HCT116 (cell line): ENCODE measurements around the gene OLFML2B. TPM values are rescaled to one million over a fixed set of nuclear protein-coding genes. Genes with fewer than 3 reads are reported as not detected.

Source experiments
- ATAC-seq: fragments of 200-7000 bp; cut with Tn5 transposase; 2 replicates; pipeline ENCODE4 v1.9.1; 2020; ENCODE audit warnings: mild to moderate bottlenecking, moderate library complexity
- BruUV-seq: library from RNA; stranded (reverse); fragments of 400-500 nt; replicated peaks from 2 replicates; lab custom pipeline; 2021; lab: Mats Ljungman, UMichigan
- CTCF ChIA-PET: fragments of 300-600 bp; sonication (Branson Sonifier 250); formaldehyde crosslinking; loops from one replicate; lab custom pipeline; 2021; ENCODE audit warnings: antibody characterized with exemption; lab: Charles Lee
- POLR2A ChIA-PET: fragments of 300-600, 350-600 bp; sonication (Branson Sonifier 250); formaldehyde crosslinking; loops from one replicate; lab custom pipeline; 2021; ENCODE audit warnings: antibody characterized with exemption; lab: Charles Lee
- RAD21 ChIA-PET, 2 experiments: fragments of 300-600 bp; sonication (Branson Sonifier 250); formaldehyde crosslinking; loops; one replicate each; lab custom pipeline; 2023; ENCODE audit warnings: low total read pairs in 2 of 2; ENCODE audit not compliant: uncharacterized antibody in 2 of 2, unreplicated experiment in 2 of 2, low non-redundant PET in 1 of 2; lab: Charles Lee
- DNase-seq: peaks from one replicate; pipeline ENCODE4 v3.0.0-alpha.2; 2010; ENCODE audit warnings: low read depth, low spot score
- H2AFZ ChIP-seq: fragments of 200-600 bp; shearing (Covaris generic), sonication (generic); 2 replicates; pipeline ENCODE4 v1.6.1; 2017; ENCODE audit warnings: low read depth, mixed run types, mixed read lengths, antibody characterized with exemption, low read length; ENCODE audit not compliant: poor library complexity, severe bottlenecking
- H3K27ac ChIP-seq: 2 replicates; pipeline ENCODE4 v1.5.1; 2012; ENCODE audit warnings: low read depth, low read length
- H3K27me3 ChIP-seq: fragments of 200-600 bp; sonication (generic); 2 replicates; pipeline ENCODE4 v1.6.1; 2016; ENCODE audit warnings: mixed run types, low read length, mixed read lengths; ENCODE audit not compliant: insufficient read depth
- H3K36me3 ChIP-seq, 2 experiments: fragments of 200-500 bp in 1 of 2; fragments of 200-600 bp in 1 of 2; sonication (Bioruptor generic) in 1 of 2; sonication (generic) in 1 of 2; 2 replicates each; pipeline versions ENCODE4 v1.5.1 to v1.6.1; 2014 to 2016; ENCODE audit warnings: low read length in 2 of 2, inconsistent platforms in 1 of 2, mixed read lengths in 1 of 2, mixed run types in 1 of 2; ENCODE audit not compliant: insufficient read depth in 2 of 2, control insufficient read depth in 1 of 2
- H3K4me1 ChIP-seq, 2 experiments: fragments of 200-600 bp in 1 of 2; sonication (generic) in 1 of 2; 2 replicates each; pipeline versions ENCODE4 v1.5.1 to v1.6.1; 2012 to 2017; ENCODE audit warnings: low read length in 2 of 2, inconsistent platforms in 1 of 2, mild to moderate bottlenecking in 1 of 2, mixed read lengths in 1 of 2, mixed run types in 1 of 2, moderate library complexity in 1 of 2; ENCODE audit not compliant: insufficient read depth in 2 of 2, control insufficient read depth in 1 of 2
- H3K4me2 ChIP-seq: fragments of 200-600 bp; sonication (generic); 2 replicates; pipeline ENCODE4 v1.6.1; 2017; ENCODE audit warnings: mixed run types, low read length, mixed read lengths
- H3K4me3 ChIP-seq, 2 experiments: fragments of 200-600 bp in 1 of 2; sonication (generic) in 1 of 2; replicated peaks in 1 of 2; 2 replicates each; pipeline ENCODE4 v1.5.1; 2011 to 2016; ENCODE audit warnings: low read length in 2 of 2, control low read depth in 1 of 2, low read depth in 1 of 2, mild to moderate bottlenecking in 1 of 2, mixed read lengths in 1 of 2, mixed run types in 1 of 2
- H3K79me2 ChIP-seq: fragments of 200-600 bp; sonication (generic); 2 replicates; pipeline ENCODE4 v1.6.1; 2017; ENCODE audit warnings: mild to moderate bottlenecking, mixed run types, low read length, moderate library complexity, mixed read lengths; ENCODE audit not compliant: insufficient read depth
- H3K9ac ChIP-seq: fragments of 200-600 bp; sonication (generic); 2 replicates; pipeline ENCODE4 v1.6.1; 2016; ENCODE audit warnings: low read length, mixed read lengths
- H3K9me2 ChIP-seq: fragments of 200-600 bp; sonication (generic), shearing (Covaris generic); 2 replicates; pipeline ENCODE4 v1.6.1; 2017; ENCODE audit warnings: mixed run types, mild to moderate bottlenecking, moderate library complexity; ENCODE audit not compliant: insufficient read depth
- H3K9me3 ChIP-seq, 2 experiments: fragments of 200-500 bp in 1 of 2; fragments of 200-600 bp in 1 of 2; sonication (Bioruptor generic) in 1 of 2; sonication (generic) in 1 of 2; 2 replicates each; pipeline ENCODE4 v1.6.1; 2014 to 2017; ENCODE audit warnings: low read length in 2 of 2, mixed read lengths in 2 of 2, inconsistent platforms in 1 of 2, low read depth in 1 of 2, mild to moderate bottlenecking in 1 of 2, mixed run types in 1 of 2, moderate library complexity in 1 of 2; ENCODE audit not compliant: control insufficient read depth in 1 of 2, insufficient read depth in 1 of 2
- H4K20me1 ChIP-seq: fragments of 200-600 bp; sonication (generic), shearing (Covaris generic); 2 replicates; pipeline ENCODE4 v1.6.1; 2017; ENCODE audit warnings: mixed run types, mild to moderate bottlenecking, moderate library complexity; ENCODE audit not compliant: insufficient read depth
- CBX3 ChIP-seq: IDR thresholded peaks from 2 replicates; pipeline ENCODE4 v1.6.1; 2012; ENCODE audit warnings: low read depth
- FOSL1 ChIP-seq: IDR thresholded peaks from 2 replicates; pipeline ENCODE4 v1.6.1; 2012; ENCODE audit warnings: low read depth
- JUND ChIP-seq: IDR thresholded peaks from 2 replicates; pipeline ENCODE4 v1.6.1; 2012
- MAX ChIP-seq: IDR thresholded peaks from 2 replicates; pipeline ENCODE4 v1.6.1; 2012
- POLR2A ChIP-seq: IDR thresholded peaks from 2 replicates; pipeline ENCODE4 v1.7.0; 2011; ENCODE audit warnings: borderline replicate concordance; ENCODE audit not compliant: insufficient read depth, insufficient read length; ENCODE audit errors: extremely low read depth
- POLR2AphosphoS5 ChIP-seq: IDR thresholded peaks from 2 replicates; pipeline ENCODE4 v1.6.1; 2011; ENCODE audit warnings: mild to moderate bottlenecking, low read depth, low read length, moderate library complexity
- RAD21 ChIP-seq: IDR thresholded peaks from 2 replicates; pipeline ENCODE4 v1.6.1; 2012; ENCODE audit warnings: low read depth, mild to moderate bottlenecking
- REST ChIP-seq: IDR thresholded peaks from 2 replicates; pipeline ENCODE4 v1.6.1; 2012; ENCODE audit warnings: low read depth
- SIN3A ChIP-seq: IDR thresholded peaks from 2 replicates; pipeline ENCODE4 v1.6.1; 2012; ENCODE audit warnings: low read depth
- SP1 ChIP-seq: IDR thresholded peaks from 2 replicates; pipeline ENCODE4 v1.6.1; 2012; ENCODE audit warnings: low read depth
- SRF ChIP-seq: IDR thresholded peaks from 2 replicates; pipeline ENCODE4 v1.6.1; 2012; ENCODE audit warnings: low read depth
- TCF7L2 ChIP-seq: IDR thresholded peaks from 2 replicates; pipeline ENCODE4 v1.7.0; 2011; ENCODE audit warnings: borderline replicate concordance, inconsistent platforms; ENCODE audit not compliant: insufficient read depth, insufficient read length; ENCODE audit errors: extremely low read depth
- YY1 ChIP-seq: IDR thresholded peaks from 2 replicates; pipeline ENCODE4 v1.6.1; 2011; ENCODE audit warnings: low read length, low read depth, moderate library complexity, mild to moderate bottlenecking; ENCODE audit not compliant: insufficient replicate concordance; ENCODE audit errors: extremely low read depth
- ZBTB33 ChIP-seq: IDR thresholded peaks from 2 replicates; pipeline ENCODE4 v1.6.1; 2011; ENCODE audit warnings: mild to moderate bottlenecking, low read length, moderate library complexity; ENCODE audit not compliant: insufficient replicate concordance; ENCODE audit errors: extremely low read depth
- ZFX ChIP-seq: fragments of 450-650 bp; IDR thresholded peaks from 2 replicates; pipeline ENCODE4 v1.6.1; 2017
- ZNF274 ChIP-seq: fragments of 200-500 bp; sonication (Bioruptor generic); IDR thresholded peaks from 2 replicates; pipeline ENCODE4 v1.6.1; 2014; ENCODE audit warnings: mild to moderate bottlenecking, low read depth, low read length, inconsistent platforms
- intact Hi-C: fragments of 100-400 bp; cut with micrococcal nuclease; formaldehyde crosslinking; loops from 2 replicates; pipeline ENCODE4 v1.10.0; 2022
- total RNA-seq: library from RNA; stranded (reverse); gene quantifications from one replicate; pipeline ENCODE4 v1.2.1, GENCODE V29; 2021; ENCODE audit not compliant: unreplicated experiment

Gene OLFML2B
- total RNA-seq, 1 experiment from 2014 or later: 1.3 TPM

- H3K9me3 ChIP-seq: no peaks in the 10 kb centered on the region
- ATAC-seq: no peak
- no peak overlapping the region for H3K4me2 ChIP-seq
- no peaks in the 10 kb centered on the region for H3K9me2 ChIP-seq
- no peaks in the 10 kb centered on the region; a peak in 1 of 4 replicates for H3K36me3 ChIP-seq
- CTCF ChIA-PET: no interaction called here
- no peaks in the 10 kb centered on the region for H3K27me3 ChIP-seq
- no peak overlapping the region for H3K9ac ChIP-seq
- TF ChIP-seq POLR2AphosphoS5 (no peak), RAD21 (no peak), ZBTB33 (no peak), JUND (no peak), SP1 (no peak), CBX3 (no peak), SIN3A (no peak), FOSL1 (no peak), SRF (no peak), REST (no peak), ZFX (no peak), ZNF274 (no peak), POLR2A (no peak), MAX (no peak), YY1 (no peak), TCF7L2 (no peak)
- TF ChIP-seq, all 23 proteins: peak for 0
- Histone ChIP-seq H3K79me2 (no peaks in the 10 kb centered on the region), H4K20me1 (no peaks in the 10 kb centered on the region), H3K27ac (no peak overlapping the region), H2AFZ (no peak overlapping the region), H3K4me3 (no peak overlapping the region), H3K4me1 (no peaks in the 10 kb centered on the region)
- ChIA-PET RAD21 (no interaction called here), POLR2A (no interaction called here)
- BruUV-seq: no TSS peak
- DNase-seq: no peak
- intact Hi-C loops: no loop called here
Measured at GRCh38 chr1:161954466-161954865, 69.2 kb downstream of the OLFML2B start.
